HuH-7 (cell line): ENCODE results near the gene PER1.
"Not testable (repeated sequence)": the region's sequence is repeated elsewhere in the genome, so short reads cannot be mapped to it uniquely, and the experiment has no call there.

Source experiments
- DNase-seq: peaks from one replicate; pipeline ENCODE4 v3.0.0; 2011; ENCODE audit warnings: low spot score

PER1 gene

GRCh38 chr17:8173056-8173870 lies 21.1 kb upstream of the PER1 start:
- no peak for DNase-seq

- DNase-seq = not testable (repeated sequence)
These were observed 18.0 kb upstream of the PER1 start for GRCh38 chr17:8170186-8170585.

GRCh38 chr17:8167526-8167925 lies 15.3 kb upstream of the PER1 start:
- no peak for DNase-seq

GRCh38 chr17:8166731-8167130 lies 14.5 kb upstream of the PER1 start:
- no peak for DNase-seq

GRCh38 chr17:8164815-8165131 lies 12.6 kb upstream of the PER1 start:
- no peak for DNase-seq

GRCh38 chr17:8163978-8164814 lies 12.0 kb upstream of the PER1 start:
- DNase-seq = no peak

DNA sequence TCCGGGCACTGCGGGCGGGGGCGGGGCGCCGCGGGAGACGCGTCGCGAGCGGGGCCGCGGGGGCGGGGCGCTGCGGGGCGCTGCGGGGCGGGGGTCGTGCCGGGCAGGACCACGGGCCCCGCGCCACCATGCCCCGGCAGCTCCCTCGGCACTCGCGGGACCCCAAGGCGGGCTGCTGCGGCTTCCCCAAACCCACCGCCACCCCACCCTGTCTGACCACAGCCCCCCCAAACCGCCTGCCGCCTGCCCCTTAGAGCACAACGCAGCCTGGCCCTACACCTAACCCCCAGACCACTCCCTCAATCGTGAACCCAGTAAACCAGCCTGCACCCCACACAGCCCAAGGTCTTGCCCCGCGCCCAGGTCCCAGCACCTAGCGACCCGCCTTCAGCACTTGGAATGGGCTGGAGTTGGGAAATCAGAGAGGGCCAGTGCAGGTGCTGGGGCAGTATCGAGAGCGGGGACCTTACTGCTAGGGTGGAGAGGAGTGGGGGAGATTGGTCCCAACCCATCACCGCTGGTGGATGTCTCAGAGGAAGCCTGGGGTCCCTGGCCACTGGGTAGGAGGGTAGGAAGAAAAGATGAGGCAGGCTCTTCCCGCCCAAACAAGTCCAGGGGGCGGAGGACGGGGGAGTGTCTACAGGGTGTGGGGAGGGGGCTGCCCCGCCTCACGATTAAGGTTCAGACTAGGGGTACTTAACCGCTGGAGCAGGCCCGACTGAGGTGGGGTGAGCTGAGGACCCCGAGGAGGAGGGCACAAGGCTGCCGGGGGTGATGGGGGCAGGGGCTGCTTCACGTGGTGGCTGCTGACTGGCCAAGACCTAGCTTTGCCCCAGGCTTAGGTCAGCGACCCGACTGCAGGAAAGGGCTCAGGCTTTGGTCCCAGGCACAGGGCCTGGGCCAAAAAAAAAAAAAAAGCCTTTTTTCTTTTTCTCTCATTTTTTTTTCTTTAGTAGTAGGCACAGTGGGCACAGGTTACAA lies 11.1 kb upstream of the PER1 start:
- peak; percentile 47 for DNase-seq

- DNase-seq = no peak
These were observed 10.2 kb upstream of the PER1 start, which contains the start of gene VAMP2 for GRCh38 chr17:8162233-8162996. VAMP2 (minus strand) TSS chr17:8162948; CDS start chr17:8162879, 69 bp downstream.

DNA sequence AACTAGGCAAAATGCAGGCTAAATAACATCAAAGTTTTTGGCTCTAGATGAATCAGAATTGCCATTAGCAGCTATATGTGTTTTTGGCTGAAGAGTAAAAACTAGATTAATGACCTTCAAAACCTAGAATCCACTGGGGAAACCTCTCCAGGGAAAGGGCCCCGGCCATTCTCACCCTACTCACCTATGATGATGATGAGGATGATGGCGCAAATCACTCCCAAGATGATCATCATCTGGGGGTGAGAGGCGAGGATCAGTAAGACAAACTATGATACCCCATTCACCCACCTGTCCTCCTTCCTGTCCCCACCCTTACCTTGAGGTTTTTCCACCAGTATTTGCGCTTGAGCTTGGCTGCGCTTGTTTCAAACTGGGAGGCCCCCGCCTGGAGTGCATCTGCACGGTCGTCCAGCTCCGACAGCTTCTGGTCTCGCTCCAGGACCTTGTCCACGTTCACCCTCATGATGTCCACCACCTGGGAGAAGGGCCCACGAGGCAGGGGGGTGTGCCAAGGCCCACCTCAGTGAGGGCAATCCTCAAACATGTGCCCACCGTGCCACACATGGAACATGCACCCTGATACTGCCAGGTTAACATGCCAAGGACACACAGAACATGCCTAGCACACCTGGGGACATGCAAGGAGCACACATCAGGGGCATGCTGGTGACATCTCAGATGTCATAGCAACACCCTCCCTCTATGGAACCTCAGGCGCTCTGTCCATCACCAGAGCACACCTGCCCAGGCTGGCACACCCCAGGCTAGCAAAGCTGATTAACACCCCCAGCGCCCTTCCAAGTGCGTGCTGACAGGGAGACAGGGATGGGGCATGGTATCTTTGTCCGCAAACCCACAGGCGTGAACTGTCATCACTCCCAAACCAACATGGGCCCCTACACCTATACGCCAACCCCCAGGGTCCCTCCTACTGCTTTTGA lies 9.4 kb upstream of the PER1 start:
- DNase-seq = no peak

- no peak for DNase-seq
These were observed 8.6 kb upstream of the PER1 start for GRCh38 chr17:8160741-8161221.

DNA sequence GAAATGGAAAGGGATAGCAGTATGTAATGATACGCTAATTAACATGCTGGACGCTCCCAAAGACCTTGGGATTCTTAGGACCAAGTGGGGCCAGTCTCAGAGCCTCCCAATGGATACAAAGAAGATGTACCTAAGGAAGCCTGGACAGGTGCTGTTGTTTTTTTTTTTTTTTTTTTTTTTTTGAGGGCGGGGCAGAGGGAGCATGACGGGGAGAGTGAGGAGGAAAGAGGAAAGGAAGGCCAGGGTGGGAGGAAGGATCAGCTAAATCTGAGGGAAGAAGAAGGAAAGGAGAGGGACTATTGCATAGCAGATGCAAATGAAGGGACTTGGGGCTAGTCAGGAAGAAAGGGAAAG lies 8.0 kb upstream of the PER1 start:
- DNase-seq = no peak

GRCh38 chr17:8159459-8160223 lies 7.4 kb upstream of the PER1 start:
- DNase-seq = no peak

- DNase-seq = no peak
These were observed 6.8 kb upstream of the PER1 start for GRCh38 chr17:8159032-8159400.

- DNase-seq = peak; percentile 85
These were observed 6.2 kb upstream of the PER1 start for GRCh38 chr17:8158267-8159031.

GRCh38 chr17:8156246-8156992 lies 4.2 kb upstream of the PER1 start:
- peak; percentile 93 for DNase-seq

GRCh38 chr17:8155996-8156245 lies 3.7 kb upstream of the PER1 start:
- DNase-seq = no peak

DNA sequence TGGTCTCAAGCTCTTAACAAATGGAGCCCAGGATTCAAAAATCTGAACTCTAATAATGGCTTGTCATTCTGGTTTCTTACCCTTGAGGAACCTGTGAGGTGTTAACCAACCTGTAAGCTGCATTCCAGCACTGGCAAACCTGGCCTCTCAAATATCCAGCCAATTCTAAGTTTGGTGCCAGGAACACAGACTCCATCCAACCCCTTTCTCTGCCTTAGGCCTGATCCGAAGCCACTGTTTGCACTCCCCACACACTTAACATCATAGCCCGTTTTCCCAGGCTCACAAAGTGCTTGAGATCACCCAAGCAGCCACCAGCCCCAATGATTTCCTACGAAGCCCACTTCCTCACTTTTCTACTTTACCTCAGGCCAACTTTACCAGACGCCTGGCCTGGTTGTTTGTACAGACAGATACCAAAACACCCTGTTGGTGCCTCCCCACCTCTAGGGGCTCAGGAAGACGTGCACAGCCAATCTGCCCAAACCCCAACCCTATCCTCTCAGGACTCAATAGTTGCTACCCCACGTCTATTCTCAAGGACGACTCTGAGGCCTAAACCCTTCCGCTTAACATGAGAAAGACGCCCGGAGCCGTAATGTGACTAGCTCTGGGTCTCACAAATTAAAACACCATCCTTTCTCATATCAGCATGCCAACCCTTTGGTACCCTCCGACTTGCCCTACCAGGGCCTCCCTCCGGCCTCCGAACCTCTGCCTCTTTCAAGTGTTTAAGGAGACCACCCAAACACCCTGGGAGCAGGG lies 3.2 kb upstream of the PER1 start:
- no peak for DNase-seq
